PC-9 (cell line): ENCODE measurements around the gene FOXC1. TPM values are rescaled to one million over a fixed set of nuclear protein-coding genes. Genes with fewer than 3 reads are reported as not detected.

Source experiments
- BruUV-seq: library from RNA; stranded (reverse); fragments of 400-500 nt; replicated peaks from 2 replicates; lab custom pipeline; 2021; lab: Mats Ljungman, UMichigan
- CTCF ChIA-PET: fragments of 300-600 bp; sonication (Branson Sonifier 250); formaldehyde crosslinking; loops from one replicate; lab custom pipeline; 2022; ENCODE audit warnings: antibody characterized with exemption; lab: Charles Lee
- POLR2A ChIA-PET: fragments of 300-600 bp; sonication (Branson Sonifier 250); formaldehyde crosslinking; loops from one replicate; lab custom pipeline; 2022; ENCODE audit warnings: antibody characterized with exemption; ENCODE audit not compliant: unreplicated experiment; lab: Charles Lee
- DNase-seq, 2 experiments: peaks; one replicate each; pipeline versions ENCODE4 v3.0.0 to v3.0.0-alpha.2; 2015 to 2022; ENCODE audit warnings: mixed read lengths in 1 of 2
- H2AFZ ChIP-seq: fragments of 200-600 bp; sonication (generic); 2 replicates; pipeline ENCODE4 v1.8.1; 2017; ENCODE audit warnings: antibody characterized with exemption
- H3F3A ChIP-seq: fragments of 200-600 bp; sonication (generic); 2 replicates; pipeline ENCODE4 v1.8.1; 2017; ENCODE audit warnings: antibody characterized with exemption, mild to moderate bottlenecking, low read depth; ENCODE audit not compliant: insufficient read depth
- H3K27ac ChIP-seq: fragments of 200-600 bp; sonication (generic); 2 replicates; pipeline ENCODE4 v1.6.1; 2016; ENCODE audit warnings: mixed run types
- H3K27me3 ChIP-seq: fragments of 200-600 bp; sonication (generic); 2 replicates; pipeline ENCODE4 v1.6.1; 2016; ENCODE audit warnings: low read depth, mixed run types; ENCODE audit not compliant: insufficient read depth
- H3K36me3 ChIP-seq: fragments of 200-600 bp; sonication (generic); 2 replicates; pipeline ENCODE4 v1.6.1; 2016; ENCODE audit warnings: low read depth, mixed run types
- H3K4me1 ChIP-seq: fragments of 200-600 bp; sonication (generic); replicated peaks from 2 replicates; pipeline ENCODE4 v1.6.1; 2016; ENCODE audit warnings: mixed run types; ENCODE audit not compliant: insufficient read depth
- H3K4me2 ChIP-seq: fragments of 200-600 bp; sonication (generic); 2 replicates; pipeline ENCODE4 v1.6.1; 2017; ENCODE audit warnings: mixed run types
- H3K4me3 ChIP-seq: fragments of 200-600 bp; sonication (generic); 2 replicates; pipeline ENCODE4 v1.6.1; 2016; ENCODE audit warnings: mixed run types
- H3K79me2 ChIP-seq: fragments of 200-600 bp; sonication (generic); 2 replicates; pipeline ENCODE4 v1.6.1; 2017; ENCODE audit warnings: low read depth, mixed run types
- H3K9me2 ChIP-seq: fragments of 200-600 bp; sonication (generic); 2 replicates; pipeline ENCODE4 v1.8.1; 2017; ENCODE audit warnings: mild to moderate bottlenecking; ENCODE audit not compliant: insufficient read depth
- H3K9me3 ChIP-seq: fragments of 200-600 bp; sonication (generic); 2 replicates; pipeline ENCODE4 v1.8.1; 2016; ENCODE audit warnings: low read depth; ENCODE audit not compliant: insufficient read depth
- H4K20me1 ChIP-seq: fragments of 200-600 bp; sonication (generic); 2 replicates; pipeline ENCODE4 v1.8.1; 2017; ENCODE audit not compliant: insufficient read depth
- CTCF ChIP-seq: fragments of 200-600 bp; sonication (generic); conservative IDR thresholded peaks from 2 replicates; pipeline ENCODE4 v1.6.1; 2017; ENCODE audit warnings: mixed run types, antibody characterized with exemption, mild to moderate bottlenecking, moderate library complexity
- EZH2 ChIP-seq: fragments of 200-600 bp; sonication (generic); IDR thresholded peaks from 2 replicates; pipeline ENCODE4 v1.8.0; 2017; ENCODE audit warnings: antibody characterized with exemption, low read depth
- intact Hi-C: fragments of 100-400 bp; cut with micrococcal nuclease; formaldehyde crosslinking; loops from one replicate; pipeline ENCODE4 v1.10.0; 2022; ENCODE audit not compliant: unreplicated experiment
- total RNA-seq: library from RNA; stranded (reverse); gene quantifications from 2 replicates; pipeline ENCODE4 v1.2.3, GENCODE V29; 2021

The FOXC1 gene
- total RNA-seq, 1 experiment from 2014 or later: 18.6 TPM

- BruUV-seq: no TSS peak
- Histone ChIP-seq H3K27me3 (no peaks in the 10 kb centered on the region), H4K20me1 (no peaks in the 10 kb centered on the region), H2AFZ (no peak overlapping the region), H3K4me3 (no peak overlapping the region), H3K4me2 (no peak overlapping the region), H3K79me2 (no peaks in the 10 kb centered on the region), H3K4me1 (no peaks in the 10 kb centered on the region), H3K36me3 (no peaks in the 10 kb centered on the region), H3F3A (no peaks in the 10 kb centered on the region), H3K9me3 (no peaks in the 10 kb centered on the region), H3K9me2 (no peaks in the 10 kb centered on the region), H3K27ac (no peak overlapping the region)
- TF ChIP-seq EZH2 (no peak), CTCF (no peak)
- POLR2A ChIA-PET: no interaction called here
- CTCF ChIA-PET: no interaction called here
- intact Hi-C loops: no loop called here
- no peak for DNase-seq
Measured at GRCh38 chr6:1662534-1662933, 52.8 kb downstream of the FOXC1 start.

Other genes with a start within 250 kb of the FOXC1 start
- gene FOXF2, start 220.3 kb upstream of the FOXC1 start, total RNA-seq: not detected in 2 replicates